SK-N-SH (cell line): ENCODE measurements around the gene CYP21A2. TPM values are rescaled to one million over a fixed set of nuclear protein-coding genes. Genes with fewer than 3 reads are reported as not detected.
"Not testable (repeated sequence)": the region's sequence is repeated elsewhere in the genome, so short reads cannot be mapped to it uniquely, and the experiment has no call there.

ENCODE experiments used
- CTCF ChIA-PET: fragments of 300-600, 350-600 bp; formaldehyde crosslinking; extraction: SDS; loops from one replicate; lab custom pipeline; 2021; lab: Yijun Ruan, JAX
- POLR2A ChIA-PET: fragments of 350-600 bp; sonication (Branson Sonifier 250); formaldehyde crosslinking; extraction: SDS; loops from one replicate; lab custom pipeline; 2020; ENCODE audit warnings: antibody characterized with exemption, inconsistent platforms; lab: Yijun Ruan, JAX
- DNase-seq: peaks from one replicate; pipeline ENCODE4 v3.0.0; 2012
- H2AFZ ChIP-seq: fragments of 200-600 bp; sonication (generic); 2 replicates; pipeline ENCODE4 v1.8.1; 2016; ENCODE audit warnings: antibody characterized with exemption, mild to moderate bottlenecking, low read depth
- H3F3A ChIP-seq: fragments of 200-600 bp; sonication (generic); replicated peaks from 2 replicates; pipeline ENCODE3; 2016; ENCODE audit warnings: antibody characterized with exemption, mild to moderate bottlenecking; ENCODE audit not compliant: insufficient read depth
- H3K27ac ChIP-seq, 2 experiments: fragments of 200-500 bp in 1 of 2; fragments of 200-600 bp in 1 of 2; sonication (Bioruptor generic) in 1 of 2; sonication (generic), shearing (Covaris generic) in 1 of 2; 2 replicates each; pipeline versions ENCODE4 v1.5.1 to v1.6.1; 2014 to 2016; ENCODE audit warnings: low read depth in 2 of 2, inconsistent platforms in 1 of 2, low read length in 1 of 2, mild to moderate bottlenecking in 1 of 2, mixed read lengths in 1 of 2
- H3K27me3 ChIP-seq: fragments of 200-600 bp; sonication (generic), shearing (Covaris generic); 2 replicates; pipeline ENCODE4 v1.6.1; 2016; ENCODE audit warnings: mixed run types; ENCODE audit not compliant: insufficient read depth
- H3K36me3 ChIP-seq, 2 experiments: fragments of 200-500 bp in 1 of 2; fragments of 200-600 bp in 1 of 2; sonication (Bioruptor generic) in 1 of 2; sonication (generic) in 1 of 2; replicated peaks in 1 of 2; 2 replicates each; pipeline versions ENCODE3 to v1.5.1; 2014 to 2016; ENCODE audit warnings: low read length in 1 of 2, mild to moderate bottlenecking in 1 of 2; ENCODE audit not compliant: insufficient read depth in 2 of 2, control insufficient read depth in 1 of 2
- H3K4me1 ChIP-seq, 2 experiments: fragments of 200-500 bp in 1 of 2; fragments of 200-600 bp in 1 of 2; sonication (Bioruptor generic) in 1 of 2; sonication (generic), shearing (Covaris generic) in 1 of 2; 2 replicates each; pipeline versions ENCODE4 v1.5.1 to v1.6.1; 2014 to 2016; ENCODE audit warnings: low read depth in 1 of 2, low read length in 1 of 2, mixed run types in 1 of 2; ENCODE audit not compliant: insufficient read depth in 2 of 2, control insufficient read depth in 1 of 2
- H3K4me2 ChIP-seq: fragments of 200-600 bp; sonication (generic), shearing (Covaris generic); 2 replicates; pipeline ENCODE4 v1.6.1; 2017; ENCODE audit warnings: mixed run types
- H3K4me3 ChIP-seq, 2 experiments: fragments of 200-500 bp in 1 of 2; fragments of 200-600 bp in 1 of 2; sonication (Bioruptor generic) in 1 of 2; sonication (generic), shearing (Covaris generic) in 1 of 2; 2 replicates each; pipeline versions ENCODE4 v1.5.1 to v1.8.1; 2014 to 2016; ENCODE audit warnings: low read depth in 2 of 2, inconsistent platforms in 1 of 2, low read length in 1 of 2, mild to moderate bottlenecking in 1 of 2, mixed read lengths in 1 of 2, moderate library complexity in 1 of 2
- H3K79me2 ChIP-seq: fragments of 200-600 bp; sonication (generic); 2 replicates; pipeline ENCODE4 v1.8.1; 2017; ENCODE audit warnings: mild to moderate bottlenecking; ENCODE audit not compliant: insufficient read depth
- H3K9ac ChIP-seq: fragments of 200-600 bp; sonication (generic); 2 replicates; pipeline ENCODE4 v1.6.1; 2017; ENCODE audit warnings: mixed run types
- H3K9me2 ChIP-seq: fragments of 200-600 bp; sonication (generic); 2 replicates; pipeline ENCODE4 v1.6.1; 2017; ENCODE audit warnings: mixed run types
- H3K9me3 ChIP-seq: fragments of 200-600 bp; sonication (generic); 2 replicates; pipeline ENCODE4 v1.6.1; 2017; ENCODE audit warnings: mixed run types, mild to moderate bottlenecking, moderate library complexity
- H4K20me1 ChIP-seq: fragments of 200-600 bp; sonication (generic); 2 replicates; pipeline ENCODE4 v1.6.1; 2017; ENCODE audit warnings: mild to moderate bottlenecking, mixed run types; ENCODE audit not compliant: insufficient read depth
- CHD2 ChIP-seq: fragments of 150-350 bp; IDR thresholded peaks from 2 replicates; pipeline ENCODE4 v1.6.1; 2018; ENCODE audit warnings: low read length; ENCODE audit not compliant: partially characterized antibody
- CTCF ChIP-seq: fragments of 200-600 bp; sonication (generic); IDR thresholded peaks from 2 replicates; pipeline ENCODE4 v1.6.1; 2017; ENCODE audit warnings: antibody characterized with exemption, mild to moderate bottlenecking, moderate library complexity
- ELF1 ChIP-seq: IDR thresholded peaks from 2 replicates; pipeline ENCODE4 v1.4.0; 2012
- EP300 ChIP-seq, 2 experiments: IDR thresholded peaks; 2 replicates each; pipeline versions ENCODE4 v1.4.0 to v1.6.1; 2012; ENCODE audit warnings: borderline replicate concordance in 1 of 2, low read depth in 1 of 2, low read length in 1 of 2
- EZH2phosphoT487 ChIP-seq: fragments of 200-600 bp; sonication (generic); IDR thresholded peaks from 2 replicates; pipeline ENCODE4 v1.6.1; 2017; ENCODE audit warnings: low read depth, mixed run types, mild to moderate bottlenecking, antibody characterized with exemption, moderate library complexity, borderline replicate concordance
- GABPA ChIP-seq: IDR thresholded peaks from 2 replicates; pipeline ENCODE4 v1.4.0; 2012; ENCODE audit warnings: low read depth, mild to moderate bottlenecking
- IRF3 ChIP-seq: fragments of 150-350 bp; IDR thresholded peaks from 2 replicates; pipeline ENCODE4 v1.6.1; 2016; ENCODE audit warnings: mild to moderate bottlenecking, low read depth, low read length
- JUND ChIP-seq: IDR thresholded peaks from 2 replicates; pipeline ENCODE4 v1.4.0; 2012
- MAX ChIP-seq: IDR thresholded peaks from 2 replicates; pipeline ENCODE4 v1.4.0; 2012; ENCODE audit warnings: low read depth
- MEF2A ChIP-seq: IDR thresholded peaks from 2 replicates; pipeline ENCODE4 v1.4.0; 2012; ENCODE audit warnings: low read depth, borderline replicate concordance
- NRF1 ChIP-seq: IDR thresholded peaks from 2 replicates; pipeline ENCODE4 v1.6.1; 2012; ENCODE audit warnings: low read depth, mild to moderate bottlenecking, low read length
- POLR2AphosphoS5 ChIP-seq: IDR thresholded peaks from 2 replicates; pipeline ENCODE4 v1.6.1; 2012; ENCODE audit warnings: low read depth, low read length
- RAD21 ChIP-seq: IDR thresholded peaks from 2 replicates; pipeline ENCODE4 v1.6.1; 2012; ENCODE audit warnings: mild to moderate bottlenecking, low read length
- RCOR1 ChIP-seq: fragments of 150-350 bp; IDR thresholded peaks from 2 replicates; pipeline ENCODE4 v1.6.1; 2017; ENCODE audit warnings: antibody characterized with exemption, low read length
- RXRA ChIP-seq: IDR thresholded peaks from 2 replicates; pipeline ENCODE4 v1.4.0; 2012; ENCODE audit warnings: low read depth, mild to moderate bottlenecking, borderline replicate concordance
- SMC3 ChIP-seq: IDR thresholded peaks from 2 replicates; pipeline ENCODE4 v1.6.1; 2012; ENCODE audit warnings: low read depth, low read length, improper control_type of control experiment
- TAF1 ChIP-seq: IDR thresholded peaks from 2 replicates; pipeline ENCODE4 v1.6.1; 2012; ENCODE audit warnings: low read depth, mild to moderate bottlenecking, low read length, moderate library complexity, borderline replicate concordance
- TCF12 ChIP-seq: IDR thresholded peaks from 2 replicates; pipeline ENCODE4 v1.4.0; 2012
- TEAD4 ChIP-seq: IDR thresholded peaks from 2 replicates; pipeline ENCODE4 v1.4.0; 2012; ENCODE audit warnings: mild to moderate bottlenecking, borderline replicate concordance; ENCODE audit not compliant: insufficient read depth
- YY1 ChIP-seq: IDR thresholded peaks from 2 replicates; pipeline ENCODE4 v1.4.0; 2012; ENCODE audit warnings: low read depth, mild to moderate bottlenecking
- WGBS: methylation state at CpG from one replicate; pipeline ENCODE4 v1.1.6; 2017; ENCODE audit warnings: low lambda C conversion rate; 5-methylcytosine and 5-hydroxymethylcytosine counted together
- polyA plus RNA-seq, 3 experiments: library from polyadenylated mRNA; depleted of rRNA; stranded (reverse); fragments of >200 nt; gene quantifications; 2 replicates each; pipeline ENCODE4 v1.2.3, GENCODE V29; 2012
- TF ChIP-seq, protein P1 (sequence below): IDR thresholded peaks from 2 replicates; pipeline ENCODE4 v1.6.1; 2012; ENCODE audit warnings: mild to moderate bottlenecking, low read depth, low read length, moderate library complexity

The CYP21A2 gene
- polyA plus RNA-seq, 1 of the 3 experiments (the other 2 are of a cell fraction) = not detected

DNA sequence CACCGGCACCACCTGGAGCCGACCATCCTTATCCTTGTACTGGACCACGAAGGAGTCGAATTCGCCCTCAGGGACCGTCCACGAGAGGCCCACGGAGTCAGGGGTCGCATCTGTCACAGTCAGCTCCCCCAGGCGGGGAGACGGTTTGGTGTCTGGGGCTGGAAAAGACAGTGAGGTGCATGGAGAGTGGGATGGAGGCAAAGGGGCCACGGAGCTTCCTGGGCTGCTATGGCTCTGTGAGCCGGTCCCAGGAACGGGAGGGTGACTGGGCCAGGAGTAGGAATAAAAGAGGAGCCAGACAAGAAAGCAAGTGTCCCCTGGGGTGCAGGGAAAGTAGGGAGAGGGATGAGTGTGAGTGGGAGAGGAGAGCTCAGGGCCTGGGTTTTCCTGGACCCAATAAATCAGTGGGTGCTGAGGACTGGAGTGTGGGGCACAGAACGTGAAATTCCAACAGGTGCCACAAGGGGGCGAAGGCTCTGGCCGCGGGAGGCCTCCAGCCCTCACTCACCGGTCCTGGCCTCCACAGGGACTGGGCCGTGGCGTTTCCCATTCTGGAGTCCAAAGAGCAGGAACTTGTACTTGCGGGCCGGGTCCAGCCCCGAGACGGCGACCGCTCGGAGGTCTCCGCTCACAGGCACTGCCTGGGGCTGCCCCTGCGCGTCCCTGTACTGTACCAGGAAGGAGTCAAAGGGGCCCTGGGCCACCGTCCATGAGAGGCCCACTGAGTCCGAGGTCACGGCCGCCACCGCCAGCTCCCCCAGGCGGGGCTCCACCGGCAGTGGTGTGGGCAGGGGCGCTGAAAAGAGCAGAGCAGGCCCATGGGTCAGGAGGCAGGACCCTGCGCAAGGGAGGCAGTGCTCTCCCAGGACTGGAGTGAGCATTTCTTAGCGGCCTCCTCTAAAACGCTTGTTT, 9.9 kb downstream of the CYP21A2 start:
- Histone ChIP-seq H3K27ac (no peak overlapping the region), H3K4me2 (no peak overlapping the region), H2AFZ (no peak overlapping the region), H3K4me1 (peaks cover 0 to 14% of the 10 kb centered on the region in 2 experiments; a peak in 2 of 4 replicates), H4K20me1 (no peaks in the 10 kb centered on the region), H3K9ac (no peak overlapping the region), H3K27me3 (peaks cover 20% of the 10 kb centered on the region; the same call in 1 of the 2 replicates), H3K4me3 (no peak overlapping the region; a peak in 1 of 4 replicates), H3K9me2 (no peaks in the 10 kb centered on the region), H3F3A (no peaks in the 10 kb centered on the region), H3K9me3 (no peaks in the 10 kb centered on the region), H3K36me3 (no peaks in the 10 kb centered on the region), H3K79me2 (no peaks in the 10 kb centered on the region)
- WGBS = 71% methylated on average over 15 of the region's 42 CpGs
- ChIA-PET CTCF (interaction anchor here (0.5 to 1.9 kb wide), 29 partner anchors 9 to 916 kb away, joined by 3 to 13 read pairs (median 4); partner anchors contain the start of genes AGPAT1, CYP21A2, EHMT2 and SKIC2), POLR2A (no interaction called here)
- no peak for TF ChIP-seq CHD2
- TF ChIP-seq CTCF = peak; percentile 73
- no peak for TF ChIP-seq MAX
- no peak for TF ChIP-seq ELF1
- TF ChIP-seq, protein P1, sequence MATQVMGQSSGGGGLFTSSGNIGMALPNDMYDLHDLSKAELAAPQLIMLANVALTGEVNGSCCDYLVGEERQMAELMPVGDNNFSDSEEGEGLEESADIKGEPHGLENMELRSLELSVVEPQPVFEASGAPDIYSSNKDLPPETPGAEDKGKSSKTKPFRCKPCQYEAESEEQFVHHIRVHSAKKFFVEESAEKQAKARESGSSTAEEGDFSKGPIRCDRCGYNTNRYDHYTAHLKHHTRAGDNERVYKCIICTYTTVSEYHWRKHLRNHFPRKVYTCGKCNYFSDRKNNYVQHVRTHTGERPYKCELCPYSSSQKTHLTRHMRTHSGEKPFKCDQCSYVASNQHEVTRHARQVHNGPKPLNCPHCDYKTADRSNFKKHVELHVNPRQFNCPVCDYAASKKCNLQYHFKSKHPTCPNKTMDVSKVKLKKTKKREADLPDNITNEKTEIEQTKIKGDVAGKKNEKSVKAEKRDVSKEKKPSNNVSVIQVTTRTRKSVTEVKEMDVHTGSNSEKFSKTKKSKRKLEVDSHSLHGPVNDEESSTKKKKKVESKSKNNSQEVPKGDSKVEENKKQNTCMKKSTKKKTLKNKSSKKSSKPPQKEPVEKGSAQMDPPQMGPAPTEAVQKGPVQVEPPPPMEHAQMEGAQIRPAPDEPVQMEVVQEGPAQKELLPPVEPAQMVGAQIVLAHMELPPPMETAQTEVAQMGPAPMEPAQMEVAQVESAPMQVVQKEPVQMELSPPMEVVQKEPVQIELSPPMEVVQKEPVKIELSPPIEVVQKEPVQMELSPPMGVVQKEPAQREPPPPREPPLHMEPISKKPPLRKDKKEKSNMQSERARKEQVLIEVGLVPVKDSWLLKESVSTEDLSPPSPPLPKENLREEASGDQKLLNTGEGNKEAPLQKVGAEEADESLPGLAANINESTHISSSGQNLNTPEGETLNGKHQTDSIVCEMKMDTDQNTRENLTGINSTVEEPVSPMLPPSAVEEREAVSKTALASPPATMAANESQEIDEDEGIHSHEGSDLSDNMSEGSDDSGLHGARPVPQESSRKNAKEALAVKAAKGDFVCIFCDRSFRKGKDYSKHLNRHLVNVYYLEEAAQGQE = no peak
- TF ChIP-seq YY1 = no peak
- no peak for TF ChIP-seq EZH2phosphoT487
- no peak for TF ChIP-seq RXRA
- TF ChIP-seq SMC3 = peak; percentile 51
- peak; percentile 58 for TF ChIP-seq RAD21
- TF ChIP-seq TAF1 = no peak
- no peak for TF ChIP-seq EP300 (IDR thresholded peaks at IDR 0.05; ENCODE audit: borderline replicate concordance in 1 of 2, low read depth in 1 of 2, low read length in 1 of 2)
- no peak for TF ChIP-seq GABPA
- TF ChIP-seq MEF2A = no peak
- no peak for TF ChIP-seq TCF12
- no peak for TF ChIP-seq IRF3
- no peak for TF ChIP-seq JUND
- no peak for TF ChIP-seq TEAD4
- no peak for TF ChIP-seq NRF1
- TF ChIP-seq RCOR1 = no peak
- TF ChIP-seq POLR2AphosphoS5 = no peak
- DNase-seq = peak; percentile 88

- H4K20me1 ChIP-seq, H3K27ac ChIP-seq, H3K9me3 ChIP-seq, H3K9ac ChIP-seq, POLR2A ChIA-PET, H3K79me2 ChIP-seq, H3K4me3 ChIP-seq, H3K36me3 ChIP-seq, DNase-seq, H3F3A ChIP-seq, H3K4me2 ChIP-seq, H3K9me2 ChIP-seq, H2AFZ ChIP-seq: not testable (repeated sequence)
- CTCF ChIA-PET = interaction anchor here (0.8 to 1.8 kb wide), 7 partner anchors 24 to 97 kb away, joined by 3 to 5 read pairs (median 3); partner anchors contain the start of gene SKIC2
- Histone ChIP-seq H3K4me1 (peaks cover 0 to 14% of the 10 kb centered on the region in 2 experiments; a peak in 2 of 4 replicates), H3K27me3 (peaks cover 20% of the 10 kb centered on the region; the same call in 1 of the 2 replicates)
- 73% methylated on average over 3 of the region's 21 CpGs for WGBS
These were observed 10.9 kb downstream of the CYP21A2 start for GRCh38 chr6:32049149-32049548.
